IPS-NIHi11 (cell line): ENCODE data around the gene RIPPLY1.
"Not testable (repeated sequence)": the region's sequence is repeated elsewhere in the genome, so short reads cannot be mapped to it uniquely, and the experiment has no call there.

Experiments
- DNase-seq: peaks from one replicate; pipeline ENCODE4 v3.0.0; 2012; ENCODE audit warnings: mixed read lengths, low spot score

Gene RIPPLY1

DNA sequence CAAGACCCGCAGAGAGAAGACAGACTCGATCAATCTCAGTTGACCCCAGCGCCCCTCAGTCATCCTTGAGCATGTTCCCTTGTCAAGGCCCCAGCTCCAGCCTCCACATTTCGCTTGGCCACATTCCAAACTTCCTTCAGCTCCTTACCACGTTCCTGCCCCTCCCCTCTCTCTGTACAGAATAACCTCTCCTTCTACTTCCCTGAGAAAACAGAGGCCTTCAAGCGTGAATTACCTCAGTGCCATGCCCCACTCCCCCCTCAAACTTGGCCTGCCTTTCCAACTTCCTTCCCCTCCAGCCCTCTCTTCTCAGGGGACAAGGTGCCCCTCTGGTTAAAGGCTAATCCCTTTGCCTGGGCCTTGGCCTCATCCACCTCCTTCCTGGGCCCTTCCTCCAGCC, 3.2 kb upstream of the RIPPLY1 start:
- no peak for DNase-seq

DNA sequence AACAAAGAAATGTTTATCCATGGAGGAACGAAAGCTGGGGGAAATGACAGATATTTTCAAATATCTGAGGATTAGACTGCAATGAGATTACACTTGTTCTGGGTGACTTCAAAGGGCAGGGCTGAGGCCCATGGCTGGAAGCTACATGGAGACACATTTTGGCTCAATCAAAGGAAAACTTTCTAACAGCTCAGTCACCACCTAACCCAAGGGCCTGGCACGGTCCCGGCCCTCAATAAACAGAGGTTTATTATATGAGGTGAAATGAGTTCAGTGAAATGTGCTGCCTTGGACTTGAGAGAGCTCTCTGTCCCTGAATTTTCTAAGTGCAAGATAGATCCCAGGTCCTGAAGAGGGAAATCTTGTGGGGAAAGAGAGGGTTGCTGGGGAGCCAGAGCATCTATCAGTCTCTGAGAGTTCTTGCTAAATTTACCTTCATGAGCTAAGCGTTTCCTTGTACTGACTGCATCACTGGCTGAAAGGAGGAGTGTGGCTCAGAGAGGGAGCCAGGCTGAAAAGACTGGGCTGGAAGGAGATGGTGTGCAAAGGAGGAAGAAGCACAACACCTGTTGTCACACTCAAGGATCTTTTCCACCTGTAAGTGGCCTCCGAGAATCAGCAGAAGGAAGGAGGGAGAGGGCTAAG, 2.0 kb upstream of the RIPPLY1 start:
- no peak for DNase-seq

DNA sequence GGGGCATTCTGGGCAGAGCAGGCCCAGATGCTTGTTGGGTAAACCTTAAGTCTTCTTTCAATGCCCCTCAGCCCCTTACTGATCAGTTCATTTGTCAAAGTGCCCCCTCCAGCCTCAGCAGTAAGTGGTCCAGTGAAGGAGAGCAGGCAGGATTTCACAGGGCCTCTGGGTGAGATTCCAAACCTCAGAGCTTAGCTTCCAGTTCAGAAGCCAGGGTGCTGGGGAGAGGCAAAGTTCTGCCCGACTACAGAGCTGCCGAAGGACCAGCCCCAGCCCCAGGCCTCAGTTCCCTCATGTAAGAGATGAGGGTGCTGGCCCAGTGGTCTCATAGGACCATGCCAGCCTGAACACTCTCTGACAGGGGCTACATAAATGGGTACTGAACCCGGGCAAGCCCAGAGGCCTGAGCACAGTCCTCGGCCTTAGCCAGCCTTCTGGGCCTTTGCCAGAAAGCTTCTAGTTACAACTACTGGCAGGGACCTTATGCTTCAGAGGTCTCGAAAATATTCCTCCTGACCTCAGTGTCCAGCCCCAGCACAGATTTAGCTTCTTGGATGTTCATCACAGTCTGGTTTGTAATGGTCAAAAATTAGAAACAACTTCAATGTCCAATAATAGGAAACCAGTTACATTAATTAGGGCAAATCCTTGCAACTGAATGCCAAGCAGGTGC, 851 bp upstream of the RIPPLY1 start:
- DNase-seq, result no peak

DNA sequence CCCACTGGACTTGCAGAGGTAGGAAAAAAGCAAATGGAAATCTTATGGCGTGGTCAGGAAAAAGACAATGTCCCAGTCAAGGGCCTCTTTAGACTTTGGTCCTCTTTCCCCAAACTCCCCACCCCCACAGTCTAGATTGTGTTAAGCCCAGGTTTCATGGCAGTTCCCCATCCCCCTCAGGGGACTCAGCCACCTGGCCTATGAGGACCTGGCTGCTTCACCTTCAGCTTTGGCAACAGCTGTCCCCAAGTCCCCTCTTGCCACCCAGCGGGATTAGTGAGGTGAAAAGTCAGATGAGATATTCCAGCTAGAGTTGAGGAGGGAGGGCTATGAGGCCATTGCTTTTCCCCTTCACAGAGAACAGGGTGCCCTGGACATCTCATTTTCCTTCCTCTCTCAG, 457 bp downstream of the RIPPLY1 start:
- no peak for DNase-seq

DNA sequence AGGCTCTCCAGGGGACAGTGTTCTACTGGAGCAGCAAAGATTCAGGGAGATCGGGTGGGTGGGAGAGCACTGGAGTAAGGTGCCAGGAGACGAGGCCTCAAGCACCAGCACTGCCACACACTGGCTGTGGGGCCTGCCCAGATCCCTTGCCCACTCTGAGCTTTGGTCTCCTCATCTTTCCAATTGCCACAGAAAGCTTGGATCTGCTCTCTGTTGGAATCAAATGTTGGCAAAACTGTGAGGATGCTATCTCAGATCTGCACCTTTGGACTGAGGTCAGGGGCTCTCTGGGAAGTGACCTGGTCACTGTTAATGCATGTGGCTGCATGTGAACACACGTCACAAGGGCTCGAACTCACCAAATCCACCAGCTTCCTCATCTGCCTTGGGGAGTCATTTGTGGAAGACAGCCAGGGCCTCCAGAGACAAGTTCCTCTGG, 1.3 kb downstream of the RIPPLY1 start:
- no peak for DNase-seq

DNA sequence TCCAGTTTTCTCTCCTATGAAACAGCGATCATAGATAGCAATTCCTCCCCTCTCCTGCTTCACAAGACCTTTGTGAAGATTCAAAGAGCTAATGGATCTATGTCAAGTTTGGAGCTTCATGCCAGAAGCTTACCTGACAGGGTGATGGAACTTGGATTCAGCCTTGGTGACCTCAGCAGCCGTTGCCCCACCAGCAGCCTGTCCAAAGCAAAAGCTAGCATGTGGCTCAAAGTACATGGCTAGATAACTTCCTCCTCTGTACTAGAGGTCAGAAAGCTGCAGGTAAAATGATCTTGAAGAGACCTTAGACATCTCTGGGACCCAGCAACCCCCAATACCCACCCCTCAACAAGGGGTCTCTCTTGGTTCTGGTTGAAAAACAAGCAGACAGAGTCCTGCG, 1.8 kb downstream of the RIPPLY1 start:
- DNase-seq, result no peak

DNA sequence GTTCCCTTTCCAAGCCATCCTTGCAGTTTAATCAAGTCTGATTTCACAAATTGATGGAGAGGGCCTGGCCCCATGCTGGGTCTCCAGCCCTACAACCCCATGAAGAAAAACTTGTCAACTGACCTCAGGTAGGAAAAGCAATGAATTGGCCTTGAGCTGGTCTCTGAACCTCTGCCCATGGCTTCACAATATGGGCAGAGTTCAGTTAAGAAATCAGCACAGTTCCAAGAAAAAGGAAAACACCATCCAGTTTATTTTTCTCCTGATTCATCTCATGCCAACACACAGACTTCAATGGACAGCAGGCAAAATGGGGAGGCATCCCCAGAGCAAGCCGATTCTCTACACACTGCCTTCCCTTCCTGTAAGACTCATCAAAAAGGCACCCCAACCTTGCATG, 3.3 kb downstream of the RIPPLY1 start:
- DNase-seq, result no peak

DNA sequence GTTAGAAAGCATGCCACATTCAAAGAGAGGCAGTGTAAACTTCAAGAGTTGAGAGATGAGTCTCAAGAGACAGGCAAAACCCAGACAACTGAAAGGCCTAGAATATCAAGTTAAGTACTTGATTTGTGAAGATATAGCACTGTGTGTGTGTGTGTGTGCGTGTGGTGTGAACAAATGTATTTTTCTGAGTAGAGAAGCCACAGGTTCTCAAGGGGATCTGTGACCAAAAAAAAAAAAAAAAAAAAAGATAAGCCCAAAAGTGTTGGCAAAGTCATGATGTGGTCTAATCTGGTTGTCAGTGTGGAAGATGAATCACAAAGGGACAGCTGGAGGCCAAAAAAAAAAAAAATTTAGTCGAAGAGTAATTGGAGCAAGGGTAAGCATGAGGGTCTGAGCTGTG, 3.9 kb downstream of the RIPPLY1 start:
- no peak for DNase-seq

DNA sequence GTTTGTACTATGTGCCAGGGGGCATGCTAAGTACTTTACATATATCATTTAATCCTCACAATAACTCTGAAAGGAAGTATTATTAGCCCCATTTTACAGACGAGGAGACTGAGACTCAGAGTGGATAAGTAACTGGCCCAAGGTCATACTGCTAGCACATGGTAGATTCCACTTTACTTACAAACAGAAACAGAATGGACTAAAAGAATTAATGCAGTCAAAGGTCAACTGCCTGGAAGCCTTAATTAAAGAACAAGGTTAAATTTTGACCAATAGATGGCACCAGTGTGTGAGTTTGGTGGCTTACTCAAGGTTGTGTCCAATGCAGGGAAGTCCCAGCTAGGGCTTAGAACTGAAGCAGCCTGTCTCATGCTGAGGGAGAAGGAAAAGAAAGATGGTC, 4.7 kb downstream of the RIPPLY1 start:
- peak; percentile 47 for DNase-seq

DNA sequence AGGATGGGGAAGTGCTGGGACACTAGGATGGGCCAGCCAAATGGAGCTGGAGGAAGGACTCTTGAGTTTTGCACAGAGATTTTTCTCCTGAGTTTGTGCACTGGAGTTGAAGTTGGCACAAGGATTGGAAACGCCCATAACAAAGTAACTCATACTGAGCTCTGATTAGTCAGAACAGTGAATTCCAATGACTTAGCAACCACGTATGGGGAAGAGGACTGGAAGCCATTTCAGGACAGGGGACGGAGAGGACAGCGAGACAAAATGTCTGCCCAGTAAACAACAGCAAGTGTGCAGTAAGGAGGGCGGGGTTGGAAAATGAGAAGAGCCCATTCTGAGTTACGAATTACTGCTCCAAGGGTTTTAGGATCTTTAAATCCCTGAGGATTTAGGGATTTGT, 5.9 kb downstream of the RIPPLY1 start:
- no peak for DNase-seq

DNA sequence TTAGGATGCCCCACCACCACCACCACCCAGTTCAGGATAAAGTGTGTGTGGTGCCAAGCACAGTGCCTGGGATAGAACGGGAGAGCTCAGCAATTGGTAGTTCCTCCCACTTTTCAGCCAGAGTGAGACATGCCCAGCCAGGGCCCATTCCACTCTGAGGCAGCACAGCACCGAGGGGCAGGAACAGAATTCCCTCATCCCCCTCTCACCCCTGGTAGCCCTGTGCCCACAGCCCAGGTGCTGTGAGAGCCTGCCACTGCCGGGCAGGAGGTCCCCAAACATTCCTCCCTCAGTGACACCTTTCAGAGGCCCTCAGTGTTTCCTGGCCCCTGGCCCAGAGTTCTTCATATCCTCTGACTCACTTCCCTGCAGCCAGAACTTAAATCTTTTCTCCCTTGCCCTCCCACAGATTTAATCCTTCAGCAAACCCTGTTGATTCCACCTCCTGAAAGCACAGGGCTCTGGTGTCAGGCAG, 8.1 kb downstream of the RIPPLY1 start:
- DNase-seq, result no peak

DNA sequence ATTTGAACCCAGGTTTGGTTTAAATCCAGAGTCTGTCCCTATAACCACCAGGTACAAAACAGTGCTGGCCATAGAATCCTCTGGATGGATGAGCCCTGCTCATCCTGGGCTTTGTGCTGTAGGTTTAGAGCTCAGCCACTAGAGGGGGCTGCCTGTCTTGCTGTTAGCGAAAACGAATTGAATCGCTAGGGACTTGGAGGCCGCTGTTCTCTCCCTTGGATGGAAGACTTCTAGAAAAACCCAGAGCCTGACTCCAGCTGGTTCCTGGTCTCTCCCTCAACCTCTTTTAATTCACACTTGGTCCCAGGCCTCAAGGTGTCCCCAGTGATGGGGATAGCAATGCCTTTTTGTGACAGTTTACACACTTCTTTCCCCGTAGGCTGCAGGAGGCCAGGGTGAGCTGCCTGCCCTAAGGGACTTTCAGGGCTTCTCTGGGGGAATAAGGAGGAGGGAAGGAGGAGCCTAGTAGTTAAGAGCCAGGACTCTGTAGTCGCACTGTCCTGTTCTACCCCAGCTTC, 8.7 kb downstream of the RIPPLY1 start:
- DNase-seq, result peak; percentile 52

DNA sequence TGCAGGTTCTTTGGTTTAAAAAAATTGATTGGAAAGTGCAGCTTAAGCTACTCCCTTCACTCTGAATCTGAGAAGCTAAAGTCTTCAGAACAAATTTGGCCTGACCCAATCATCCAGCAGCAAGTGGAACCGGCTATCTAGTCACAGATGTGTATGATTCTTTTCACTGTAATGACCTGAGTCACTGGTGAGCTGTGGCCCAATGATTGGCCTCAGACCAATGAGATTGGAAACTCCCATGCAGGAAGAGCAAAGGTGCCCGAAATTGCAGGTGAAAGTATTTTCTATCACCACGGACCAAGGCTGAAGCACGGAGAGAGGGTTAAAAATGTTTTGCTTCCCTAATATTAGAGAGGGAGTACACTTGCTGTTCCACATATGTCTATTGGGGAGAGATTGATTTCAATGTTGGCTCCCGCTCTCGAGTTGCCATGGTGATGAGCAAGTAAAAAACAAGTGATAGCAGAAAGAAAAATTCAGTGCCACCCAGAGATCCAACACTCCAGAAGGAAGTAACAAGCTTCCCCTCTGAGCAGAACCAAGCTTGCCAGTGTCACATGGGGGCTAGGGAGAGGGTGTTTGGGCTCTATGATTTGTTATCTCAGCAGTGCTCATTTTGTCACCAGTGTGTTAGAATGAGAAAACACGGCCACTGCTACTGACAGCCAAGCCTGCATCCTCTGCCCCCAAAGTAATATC, 11.2 kb downstream of the RIPPLY1 start:
- no peak for DNase-seq

DNA sequence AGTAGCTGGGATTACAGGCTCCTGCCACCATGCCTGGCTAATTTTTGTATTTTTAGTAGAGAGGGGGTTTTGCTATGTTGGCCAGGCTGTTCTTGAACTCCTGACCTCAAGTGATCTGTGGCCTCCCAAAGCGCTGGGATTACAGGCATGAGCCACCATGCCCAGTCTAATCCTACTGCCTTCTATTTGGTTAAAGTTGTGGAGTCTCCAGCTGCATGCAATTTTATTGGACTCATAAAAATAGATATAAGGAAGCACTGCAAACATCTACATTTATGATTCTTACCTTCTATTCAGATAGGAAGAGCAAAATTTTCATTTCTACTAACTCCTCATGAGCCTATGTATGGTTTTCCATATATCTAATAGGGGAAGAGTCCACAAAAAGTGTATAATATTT, 13.7 kb downstream of the RIPPLY1 start:
- no peak for DNase-seq

DNA sequence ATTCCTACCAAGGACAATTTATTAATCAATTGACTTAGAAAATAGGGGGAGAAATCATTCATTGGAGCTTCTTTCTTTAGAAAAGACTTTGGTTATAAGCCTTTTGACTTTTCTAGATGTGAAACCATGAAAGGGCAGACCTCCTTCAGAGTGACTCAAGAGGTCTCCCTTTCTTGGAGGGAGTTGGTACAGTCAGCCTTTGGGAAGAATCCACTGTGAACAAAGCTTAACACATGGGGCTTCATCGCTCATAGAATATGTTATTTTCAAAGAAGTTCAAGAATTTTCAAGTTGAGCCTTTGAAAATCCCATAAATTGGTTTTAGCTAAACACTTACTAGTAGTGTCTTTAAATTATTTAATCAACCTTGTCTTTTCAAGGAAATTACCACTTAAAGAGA, 28.0 kb downstream of the RIPPLY1 start:
- DNase-seq, result no peak

DNA sequence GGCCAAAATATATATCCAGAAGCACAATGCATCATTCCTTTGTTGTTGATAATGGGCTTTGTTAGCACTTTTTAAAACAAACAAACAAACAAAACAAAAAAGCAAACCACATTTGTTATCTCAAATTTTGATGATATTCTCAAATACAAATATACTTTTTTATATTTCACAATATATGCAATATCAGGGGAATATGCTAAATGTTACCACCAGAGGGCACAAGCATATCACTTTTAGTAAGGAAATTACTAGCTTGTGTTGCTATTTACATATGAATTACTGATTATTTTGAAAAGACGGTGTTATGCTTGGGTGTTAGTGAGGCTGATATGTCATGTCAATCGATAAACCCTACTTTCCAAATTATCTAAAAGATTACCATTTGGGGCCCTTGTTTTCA, 29.1 kb downstream of the RIPPLY1 start:
- DNase-seq, result peak; percentile 7

DNA sequence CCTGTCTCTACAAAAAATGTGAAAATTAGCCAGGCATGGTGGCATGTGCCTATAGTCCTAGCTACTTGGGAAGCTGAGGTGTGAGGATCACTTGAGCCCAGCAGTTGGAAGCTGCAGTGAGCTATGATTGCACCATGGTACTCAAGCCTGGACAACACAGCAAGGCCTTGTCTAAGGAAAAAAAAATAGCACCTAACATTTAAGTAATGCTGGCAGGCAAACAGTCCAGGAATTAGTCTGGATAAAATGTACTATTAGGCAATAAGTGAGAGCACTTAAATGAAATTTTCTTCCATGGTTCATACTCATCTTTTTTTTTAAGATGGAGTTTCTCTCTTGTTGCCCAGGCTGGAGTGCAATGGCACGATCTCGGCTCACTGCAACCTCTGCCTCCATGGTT, 30.3 kb downstream of the RIPPLY1 start:
- DNase-seq, result not testable (repeated sequence)

DNA sequence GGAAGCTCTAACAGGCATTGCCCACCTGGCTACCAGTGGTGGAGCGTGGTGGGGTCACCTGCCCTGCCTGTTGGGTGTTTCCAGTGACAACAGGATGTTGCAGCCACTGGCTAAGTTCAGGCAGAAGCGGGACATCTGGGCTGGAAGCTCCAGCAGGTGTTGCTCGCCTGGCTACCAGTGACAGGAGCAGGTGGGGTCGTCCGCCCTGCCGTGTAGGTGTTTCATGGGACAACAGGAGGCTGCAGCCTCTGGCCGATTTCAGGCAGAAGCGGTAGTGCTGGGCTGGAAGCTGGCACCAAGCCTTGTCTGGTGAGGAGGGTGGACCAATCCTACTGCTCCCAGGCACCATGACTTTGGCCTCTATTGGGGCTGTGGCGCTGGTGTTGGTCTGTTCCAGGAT, 39.4 kb downstream of the RIPPLY1 start:
- DNase-seq, result no peak

DNA sequence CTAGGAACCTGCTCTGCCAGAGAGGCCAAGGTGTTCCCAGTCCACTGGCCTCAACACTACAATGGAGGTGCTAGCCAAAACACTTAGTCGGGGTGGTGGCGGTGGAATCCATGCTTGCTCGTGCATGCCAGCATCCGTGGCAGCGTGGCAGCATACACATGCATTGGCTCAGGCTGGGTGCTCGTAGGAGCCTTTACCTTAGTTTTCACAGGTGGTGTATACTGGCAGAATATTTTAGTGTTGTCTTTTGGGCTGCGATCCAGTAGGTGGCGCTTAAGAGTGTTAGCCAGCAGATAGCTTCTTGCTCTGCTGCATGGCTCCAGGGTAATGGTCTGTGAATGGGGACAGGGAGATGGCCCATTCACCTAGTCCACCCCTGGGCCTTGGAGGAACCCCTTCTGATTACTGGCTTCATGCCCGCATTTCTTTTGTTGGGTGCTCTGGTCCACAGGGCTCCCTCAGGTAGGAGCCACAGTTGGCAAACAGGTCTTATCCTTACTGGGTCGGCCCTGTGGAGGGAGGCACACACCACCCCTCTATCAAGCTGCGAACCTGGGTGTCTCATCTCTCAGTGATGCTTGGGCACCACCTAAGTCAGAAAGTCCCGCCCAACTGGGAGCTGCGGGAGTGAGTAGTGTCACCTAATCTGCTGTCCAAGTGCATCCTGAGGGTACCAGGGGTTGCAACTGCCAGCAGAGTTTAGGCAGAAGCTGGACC, 40.0 kb downstream of the RIPPLY1 start:
- peak; percentile 27 for DNase-seq
